HEK293 (cell line): ENCODE data around the gene SPHK1.

Experiments used
- HOXC10 ChIP-seq: sonication (generic); formaldehyde crosslinking; IDR thresholded peaks from 2 replicates; pipeline ENCODE4 v1.8.1; 2023; ENCODE audit warnings: mild to moderate bottlenecking, missing genetic modification reagents
- ZFP3 ChIP-seq: fragments of 450-650 bp; formaldehyde crosslinking; IDR thresholded peaks from 2 replicates; pipeline ENCODE4 v1.5.1; 2016; ENCODE audit warnings: low read depth, missing biosample characterization, missing genetic modification characterization
- ZNF248 ChIP-seq: fragments of 450-650 bp; formaldehyde crosslinking; IDR thresholded peaks from 2 replicates; pipeline ENCODE4 v1.5.1; 2017; ENCODE audit warnings: missing biosample characterization, missing genetic modification characterization
- ZNF274 ChIP-seq, 2 experiments: fragments of 200-500 bp in 1 of 2; fragments of 450-650 bp in 1 of 2; sonication (Bioruptor generic) in 1 of 2; formaldehyde crosslinking in 1 of 2; IDR thresholded peaks; 2 replicates each; pipeline versions ENCODE4 v1.5.1 to v1.6.1; 2014 to 2016; ENCODE audit warnings: borderline replicate concordance in 1 of 2, inconsistent platforms in 1 of 2, low read length in 1 of 2, missing biosample characterization in 1 of 2, missing genetic modification characterization in 1 of 2
- ZNF747 ChIP-seq: fragments of 450-650 bp; formaldehyde crosslinking; IDR thresholded peaks from 2 replicates; pipeline ENCODE4 v1.5.1; 2016; ENCODE audit warnings: missing biosample characterization, missing genetic modification characterization
- TF ChIP-seq, protein P1 (sequence below): fragments of 450-650 bp; formaldehyde crosslinking; IDR thresholded peaks from 2 replicates; pipeline ENCODE4 v1.5.1; 2016; ENCODE audit warnings: missing biosample characterization, missing genetic modification characterization
- TF ChIP-seq, protein P2 (sequence below): fragments of 450-650 bp; formaldehyde crosslinking; IDR thresholded peaks from 2 replicates; pipeline ENCODE4 v1.5.1; 2016; ENCODE audit warnings: missing biosample characterization, missing genetic modification characterization, low read depth
- TF ChIP-seq, protein P3 (sequence below): sonication (generic); formaldehyde crosslinking; IDR thresholded peaks from 2 replicates; pipeline ENCODE4 v1.8.1; 2022; ENCODE audit warnings: mild to moderate bottlenecking, moderate library complexity, missing genetic modification reagents

DNA sequence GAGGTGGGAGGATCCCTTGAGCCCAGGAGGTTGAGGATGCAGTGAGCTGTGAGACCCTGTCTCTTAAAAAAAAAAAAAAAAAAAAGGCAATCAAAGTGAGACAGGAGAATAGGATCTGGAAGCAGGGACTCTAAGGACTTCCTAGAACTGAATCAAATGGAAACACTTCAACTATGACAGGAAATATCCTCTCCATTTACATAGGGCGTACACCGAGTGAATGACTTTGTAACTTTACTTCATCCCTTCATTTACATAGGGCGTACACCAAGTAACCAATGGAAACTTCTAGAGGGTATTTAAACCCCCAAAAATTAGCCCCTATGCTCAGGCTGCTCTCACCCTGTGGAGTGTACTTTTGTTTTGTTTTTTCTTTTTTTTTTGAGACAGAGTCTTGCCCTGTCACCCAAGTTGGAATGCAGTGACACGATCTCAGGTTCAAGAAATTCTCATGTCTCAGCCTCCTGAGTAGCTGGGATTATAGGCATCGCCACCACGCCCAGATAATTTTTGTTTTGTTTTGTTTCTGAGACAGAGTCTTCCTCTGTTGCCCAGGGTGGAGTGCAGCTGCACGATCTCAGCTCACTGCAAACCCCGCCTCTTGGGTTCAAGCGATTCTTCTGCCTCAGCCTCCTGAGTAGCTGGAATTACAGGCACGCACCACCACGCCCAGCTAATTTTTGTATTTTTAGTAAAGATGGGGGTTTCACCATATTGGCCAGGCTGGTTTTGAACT lies 21.1 kb upstream of the SPHK1 start:
- TF ChIP-seq ZFP3 (tag by site-specific recombination) (no peak), ZNF747 (tag by site-specific recombination) (no peak), HOXC10 (CRISPR knock-in tag) (no peak), ZNF274 (IDR thresholded peaks at IDR 0.05; ENCODE audit: low read length) (no peak), ZNF274 (tag by site-specific recombination; IDR thresholded peaks at IDR 0.05; ENCODE audit: borderline replicate concordance) (no peak), ZNF248 (no peak)
- TF ChIP-seq, protein P1, sequence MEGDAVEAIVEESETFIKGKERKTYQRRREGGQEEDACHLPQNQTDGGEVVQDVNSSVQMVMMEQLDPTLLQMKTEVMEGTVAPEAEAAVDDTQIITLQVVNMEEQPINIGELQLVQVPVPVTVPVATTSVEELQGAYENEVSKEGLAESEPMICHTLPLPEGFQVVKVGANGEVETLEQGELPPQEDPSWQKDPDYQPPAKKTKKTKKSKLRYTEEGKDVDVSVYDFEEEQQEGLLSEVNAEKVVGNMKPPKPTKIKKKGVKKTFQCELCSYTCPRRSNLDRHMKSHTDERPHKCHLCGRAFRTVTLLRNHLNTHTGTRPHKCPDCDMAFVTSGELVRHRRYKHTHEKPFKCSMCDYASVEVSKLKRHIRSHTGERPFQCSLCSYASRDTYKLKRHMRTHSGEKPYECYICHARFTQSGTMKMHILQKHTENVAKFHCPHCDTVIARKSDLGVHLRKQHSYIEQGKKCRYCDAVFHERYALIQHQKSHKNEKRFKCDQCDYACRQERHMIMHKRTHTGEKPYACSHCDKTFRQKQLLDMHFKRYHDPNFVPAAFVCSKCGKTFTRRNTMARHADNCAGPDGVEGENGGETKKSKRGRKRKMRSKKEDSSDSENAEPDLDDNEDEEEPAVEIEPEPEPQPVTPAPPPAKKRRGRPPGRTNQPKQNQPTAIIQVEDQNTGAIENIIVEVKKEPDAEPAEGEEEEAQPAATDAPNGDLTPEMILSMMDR (tag by site-specific recombination) = no peak
- TF ChIP-seq, protein P2, sequence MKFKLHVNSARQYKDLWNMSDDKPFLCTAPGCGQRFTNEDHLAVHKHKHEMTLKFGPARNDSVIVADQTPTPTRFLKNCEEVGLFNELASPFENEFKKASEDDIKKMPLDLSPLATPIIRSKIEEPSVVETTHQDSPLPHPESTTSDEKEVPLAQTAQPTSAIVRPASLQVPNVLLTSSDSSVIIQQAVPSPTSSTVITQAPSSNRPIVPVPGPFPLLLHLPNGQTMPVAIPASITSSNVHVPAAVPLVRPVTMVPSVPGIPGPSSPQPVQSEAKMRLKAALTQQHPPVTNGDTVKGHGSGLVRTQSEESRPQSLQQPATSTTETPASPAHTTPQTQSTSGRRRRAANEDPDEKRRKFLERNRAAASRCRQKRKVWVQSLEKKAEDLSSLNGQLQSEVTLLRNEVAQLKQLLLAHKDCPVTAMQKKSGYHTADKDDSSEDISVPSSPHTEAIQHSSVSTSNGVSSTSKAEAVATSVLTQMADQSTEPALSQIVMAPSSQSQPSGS = no peak
- TF ChIP-seq, protein P3, sequence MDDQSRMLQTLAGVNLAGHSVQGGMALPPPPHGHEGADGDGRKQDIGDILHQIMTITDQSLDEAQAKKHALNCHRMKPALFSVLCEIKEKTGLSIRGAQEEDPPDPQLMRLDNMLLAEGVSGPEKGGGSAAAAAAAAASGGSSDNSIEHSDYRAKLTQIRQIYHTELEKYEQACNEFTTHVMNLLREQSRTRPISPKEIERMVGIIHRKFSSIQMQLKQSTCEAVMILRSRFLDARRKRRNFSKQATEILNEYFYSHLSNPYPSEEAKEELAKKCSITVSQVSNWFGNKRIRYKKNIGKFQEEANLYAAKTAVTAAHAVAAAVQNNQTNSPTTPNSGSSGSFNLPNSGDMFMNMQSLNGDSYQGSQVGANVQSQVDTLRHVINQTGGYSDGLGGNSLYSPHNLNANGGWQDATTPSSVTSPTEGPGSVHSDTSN (CRISPR knock-in tag) = no peak
